Measurements from ENCODE around the gene MARCHF2. TPM values are rescaled to one million over a fixed set of nuclear protein-coding genes. Genes with fewer than 3 reads are reported as not detected.

The MARCHF2 gene
- total and polyA plus RNA-seq, 9 of the 15 experiments (the other 6 are each of a cell fraction or from before 2014, with no cell fraction given) = 0.39 to 6.4 (median 2.2) TPM

- TF ChIP-seq, protein P1, sequence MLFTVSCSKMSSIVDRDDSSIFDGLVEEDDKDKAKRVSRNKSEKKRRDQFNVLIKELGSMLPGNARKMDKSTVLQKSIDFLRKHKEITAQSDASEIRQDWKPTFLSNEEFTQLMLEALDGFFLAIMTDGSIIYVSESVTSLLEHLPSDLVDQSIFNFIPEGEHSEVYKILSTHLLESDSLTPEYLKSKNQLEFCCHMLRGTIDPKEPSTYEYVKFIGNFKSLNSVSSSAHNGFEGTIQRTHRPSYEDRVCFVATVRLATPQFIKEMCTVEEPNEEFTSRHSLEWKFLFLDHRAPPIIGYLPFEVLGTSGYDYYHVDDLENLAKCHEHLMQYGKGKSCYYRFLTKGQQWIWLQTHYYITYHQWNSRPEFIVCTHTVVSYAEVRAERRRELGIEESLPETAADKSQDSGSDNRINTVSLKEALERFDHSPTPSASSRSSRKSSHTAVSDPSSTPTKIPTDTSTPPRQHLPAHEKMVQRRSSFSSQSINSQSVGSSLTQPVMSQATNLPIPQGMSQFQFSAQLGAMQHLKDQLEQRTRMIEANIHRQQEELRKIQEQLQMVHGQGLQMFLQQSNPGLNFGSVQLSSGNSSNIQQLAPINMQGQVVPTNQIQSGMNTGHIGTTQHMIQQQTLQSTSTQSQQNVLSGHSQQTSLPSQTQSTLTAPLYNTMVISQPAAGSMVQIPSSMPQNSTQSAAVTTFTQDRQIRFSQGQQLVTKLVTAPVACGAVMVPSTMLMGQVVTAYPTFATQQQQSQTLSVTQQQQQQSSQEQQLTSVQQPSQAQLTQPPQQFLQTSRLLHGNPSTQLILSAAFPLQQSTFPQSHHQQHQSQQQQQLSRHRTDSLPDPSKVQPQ (CRISPR knock-in tag; IDR thresholded peaks at IDR 0.05; ENCODE audit: borderline replicate concordance) = no peak
- TF ChIP-seq ADNP (tag; IDR thresholded peaks at IDR 0.05) (no peak), CC2D1A (IDR thresholded peaks at IDR 0.05) (0 out of 2 replicates have a peak, but pooled peaks have one; percentile 40), HEY1 (CRISPR knock-in tag; IDR thresholded peaks at IDR 0.05; ENCODE audit: borderline replicate concordance) (no peak), RFX1 (IDR thresholded peaks at IDR 0.05) (no peak), ZBTB5 (IDR thresholded peaks at IDR 0.05) (no peak), COPS2 (conservative IDR thresholded peaks at IDR 0.05) (no peak), HDAC8 (tag; IDR thresholded peaks at IDR 0.05) (no peak), PRMT5 (CRISPR knock-in tag; IDR thresholded peaks at IDR 0.05) (no peak), POLR3G (IDR thresholded peaks at IDR 0.05; ENCODE audit: extremely low read depth, insufficient read length, insufficient replicate concordance) (no peak), ILF3 (IDR thresholded peaks at IDR 0.05; ENCODE audit: borderline replicate concordance) (no peak), POU5F1 (IDR thresholded peaks at IDR 0.05; ENCODE audit: borderline replicate concordance, low read depth, low read length, partially characterized antibody) (no peak), HLTF (IDR thresholded peaks at IDR 0.05) (peak; percentile 23; the same call in 1 of the 2 replicates), NEUROD1 (IDR thresholded peaks at IDR 0.05; ENCODE audit: borderline replicate concordance, low read depth, low read length, partially characterized antibody) (no peak), CREBBP (IDR thresholded peaks at IDR 0.05; ENCODE audit: low read depth, low read length) (no peak), C11orf30 (IDR thresholded peaks at IDR 0.05; ENCODE audit: low read depth) (no peak), L3MBTL2 (IDR thresholded peaks at IDR 0.05) (peak; percentile 81), ARHGAP35 (IDR thresholded peaks at IDR 0.05; ENCODE audit: partially characterized antibody) (no peak)
- TF ChIP-seq, protein P2, sequence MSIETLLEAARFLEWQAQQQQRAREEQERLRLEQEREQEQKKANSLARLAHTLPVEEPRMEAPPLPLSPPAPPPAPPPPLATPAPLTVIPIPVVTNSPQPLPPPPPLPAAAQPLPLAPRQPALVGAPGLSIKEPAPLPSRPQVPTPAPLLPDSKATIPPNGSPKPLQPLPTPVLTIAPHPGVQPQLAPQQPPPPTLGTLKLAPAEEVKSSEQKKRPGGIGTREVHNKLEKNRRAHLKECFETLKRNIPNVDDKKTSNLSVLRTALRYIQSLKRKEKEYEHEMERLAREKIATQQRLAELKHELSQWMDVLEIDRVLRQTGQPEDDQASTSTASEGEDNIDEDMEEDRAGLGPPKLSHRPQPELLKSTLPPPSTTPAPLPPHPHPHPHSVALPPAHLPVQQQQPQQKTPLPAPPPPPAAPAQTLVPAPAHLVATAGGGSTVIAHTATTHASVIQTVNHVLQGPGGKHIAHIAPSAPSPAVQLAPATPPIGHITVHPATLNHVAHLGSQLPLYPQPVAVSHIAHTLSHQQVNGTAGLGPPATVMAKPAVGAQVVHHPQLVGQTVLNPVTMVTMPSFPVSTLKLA (conservative IDR thresholded peaks at IDR 0.05) = peak in 1 of 2 experiments; percentile 54; a peak in 2 of 4 replicates
- TF ChIP-seq, protein P3, sequence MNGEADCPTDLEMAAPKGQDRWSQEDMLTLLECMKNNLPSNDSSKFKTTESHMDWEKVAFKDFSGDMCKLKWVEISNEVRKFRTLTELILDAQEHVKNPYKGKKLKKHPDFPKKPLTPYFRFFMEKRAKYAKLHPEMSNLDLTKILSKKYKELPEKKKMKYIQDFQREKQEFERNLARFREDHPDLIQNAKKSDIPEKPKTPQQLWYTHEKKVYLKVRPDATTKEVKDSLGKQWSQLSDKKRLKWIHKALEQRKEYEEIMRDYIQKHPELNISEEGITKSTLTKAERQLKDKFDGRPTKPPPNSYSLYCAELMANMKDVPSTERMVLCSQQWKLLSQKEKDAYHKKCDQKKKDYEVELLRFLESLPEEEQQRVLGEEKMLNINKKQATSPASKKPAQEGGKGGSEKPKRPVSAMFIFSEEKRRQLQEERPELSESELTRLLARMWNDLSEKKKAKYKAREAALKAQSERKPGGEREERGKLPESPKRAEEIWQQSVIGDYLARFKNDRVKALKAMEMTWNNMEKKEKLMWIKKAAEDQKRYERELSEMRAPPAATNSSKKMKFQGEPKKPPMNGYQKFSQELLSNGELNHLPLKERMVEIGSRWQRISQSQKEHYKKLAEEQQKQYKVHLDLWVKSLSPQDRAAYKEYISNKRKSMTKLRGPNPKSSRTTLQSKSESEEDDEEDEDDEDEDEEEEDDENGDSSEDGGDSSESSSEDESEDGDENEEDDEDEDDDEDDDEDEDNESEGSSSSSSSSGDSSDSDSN (IDR thresholded peaks at IDR 0.05; ENCODE audit: borderline replicate concordance in 1 of 2, low read depth in 2 of 2, low read length in 2 of 2) = peak; percentile 23 to 36; a peak in 1 of 4 replicates
Measured at GRCh38 chr19:8371011-8371804, 41.9 kb upstream of the MARCHF2 start (continued).
